SK-MEL-5 (cell line): ENCODE results near the gene MN1. TPM values are rescaled to one million over a fixed set of nuclear protein-coding genes. Genes with fewer than 3 reads are reported as not detected.

ENCODE experiments used
- total RNA-seq: library from RNA; depleted of rRNA; stranded (reverse); fragments of >200 nt; shearing (Covaris generic); gene quantifications from 2 replicates; pipeline ENCODE4 v1.2.3, GENCODE V29; 2014; rRNA removed

Gene MN1
- total RNA-seq, 1 experiment from 2014 or later = 0.16 TPM

Other genes starting within 250 kb of the MN1 start
- gene PITPNB, start 117.5 kb upstream of the MN1 start, total RNA-seq = 20.3 and 20.8 TPM in 2 replicates